Dermis blood vessel endothelial cell (primary cell): Measurements from ENCODE around the gene SLC10A2. TPM values are rescaled to one million over a fixed set of nuclear protein-coding genes. Genes with fewer than 3 reads are reported as not detected.

Source experiments
- total RNA-seq: library from RNA; depleted of rRNA; stranded (reverse); fragments of >200 nt; gene quantifications from 2 replicates; pipeline ENCODE4 v1.2.3, GENCODE V29; 2014

Gene SLC10A2
- total RNA-seq, 1 donor from 2014 or later: not detected

Other genes with a start within 250 kb of the SLC10A2 start
- gene ERCC5, start 220.4 kb downstream of the SLC10A2 start, total RNA-seq: 51.9 and 54.9 TPM in 2 replicates